Right renal pelvis (tissue), 4 donors: ENCODE data around the gene TPM2. TPM values are rescaled to one million over a fixed set of nuclear protein-coding genes. Genes with fewer than 3 reads are reported as not detected.
"Not testable (repeated sequence)": the region's sequence is repeated elsewhere in the genome, so short reads cannot be mapped to it uniquely, and the experiment has no call there.

Source experiments
- DNase-seq, 4 donors: peaks; one replicate each; pipeline ENCODE4 v3.0.0-alpha.2; 2013; ENCODE audit warnings: low read depth in 4 of 4, low spot score in 3 of 4, missing footprints in 1 of 4
- polyA plus RNA-seq, 4 donors: library from polyadenylated mRNA; unstranded; fragments of 120-200 nt; gene quantifications; one replicate each; pipeline ENCODE4 v1.2.1, GENCODE V29; 2013; ENCODE audit not compliant: insufficient read length in 4 of 4

TPM2 gene
- polyA plus RNA-seq, 4 donors, result 128 to 170 (median 161) TPM

DNA sequence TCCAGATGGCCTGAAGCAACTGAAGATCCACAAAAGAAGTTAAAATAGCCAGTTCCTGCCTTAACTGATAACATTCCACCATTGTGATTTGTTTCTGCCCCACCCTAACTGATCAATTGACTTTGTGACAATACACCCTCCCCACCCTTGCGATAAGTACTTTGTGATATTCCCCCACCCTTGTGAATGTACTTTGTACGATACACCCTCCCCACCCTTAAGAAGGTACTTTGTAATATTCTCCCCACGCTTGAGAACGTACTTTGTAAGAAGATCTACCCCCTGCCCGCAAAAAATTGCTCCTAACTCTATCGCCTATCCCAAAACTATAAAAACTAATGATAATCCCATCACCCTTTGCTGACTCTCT, 52.9 kb downstream of the TPM2 start:
- not testable (repeated sequence) for DNase-seq

DNA sequence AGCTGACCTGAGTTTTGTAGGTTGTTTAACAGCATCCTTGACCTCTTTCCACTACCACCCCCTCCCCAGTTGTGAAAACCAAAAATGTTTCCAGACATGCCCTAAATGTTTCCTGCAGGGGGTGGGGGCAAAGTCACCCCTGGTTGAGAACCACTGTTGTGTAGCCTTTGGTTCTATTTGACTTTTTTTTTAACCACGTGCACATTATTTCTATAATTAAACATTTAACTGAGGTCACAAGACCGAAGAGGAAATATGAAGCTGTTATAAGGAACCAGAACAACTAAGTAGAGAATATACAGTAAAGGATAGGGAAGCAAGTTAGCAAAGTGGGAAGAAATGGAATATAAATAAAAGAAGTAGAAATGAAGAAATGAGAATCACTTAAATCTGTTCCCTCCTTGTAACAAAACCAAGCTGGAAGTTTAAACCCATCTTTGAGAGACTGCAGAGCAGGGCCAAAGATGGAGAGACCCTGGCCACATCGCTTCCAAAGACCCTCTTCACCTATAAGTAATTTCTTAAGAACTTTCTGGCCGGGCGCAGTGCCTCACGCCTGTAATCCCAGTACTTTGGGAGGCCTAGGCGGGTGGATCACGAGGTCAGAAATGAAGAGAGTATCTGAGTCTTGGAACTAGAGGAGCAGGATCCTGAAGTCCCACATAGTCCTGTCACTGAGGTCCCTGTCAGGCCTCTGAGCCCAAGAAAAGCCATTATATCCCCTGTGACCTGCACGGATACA, 53.4 kb downstream of the TPM2 start:
- no peak for DNase-seq

DNA sequence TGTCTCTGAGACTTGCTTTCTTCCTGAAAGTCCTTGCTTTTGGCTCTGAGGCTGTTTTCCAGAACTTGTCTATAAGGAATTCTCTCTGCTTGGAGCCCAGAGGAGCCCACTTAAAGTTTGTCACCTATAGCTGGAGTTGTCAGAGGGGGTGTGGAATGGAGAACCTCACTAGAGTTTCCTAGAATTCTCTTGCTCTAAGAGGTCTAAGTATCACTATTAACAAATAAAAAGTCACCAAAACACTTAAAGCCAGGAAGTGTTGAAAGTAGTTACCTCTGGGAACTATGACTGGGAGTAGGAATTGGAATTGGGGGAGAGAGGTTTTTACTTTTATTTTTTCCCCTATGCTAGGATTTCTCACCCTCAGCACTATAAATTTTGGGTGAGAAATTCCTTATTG, 54.0 kb downstream of the TPM2 start:
- DNase-seq, result no peak

Other genes with a start within 250 kb of the TPM2 start
- gene RUSC2, start 199.8 kb downstream of the TPM2 start, polyA plus RNA-seq, result 10 to 100 TPM; 17.7 to 20.7 (median 19.2) TPM
- gene TESK1, start 84.7 kb downstream of the TPM2 start, polyA plus RNA-seq, result 10 to 100 TPM; 34.4 to 44.0 (median 38.9) TPM
- 1 to 10 TPM; 2.5 to 3.3 (median 2.7) TPM for gene CD72, start 71.5 kb downstream of the TPM2 start, polyA plus RNA-seq
- under 1 TPM; 0.28 to 0.43 (median 0.35) TPM for gene SIT1, start 39.0 kb downstream of the TPM2 start, polyA plus RNA-seq
- gene RMRP, start 31.9 kb downstream of the TPM2 start, polyA plus RNA-seq, result not detected
- 10 to 100 TPM; 13.9 to 21.9 (median 17.4) TPM for gene CCDC107, start 31.6 kb downstream of the TPM2 start, polyA plus RNA-seq
- gene ARHGEF39, start 24.7 kb downstream of the TPM2 start, polyA plus RNA-seq, result 1 to 10 TPM; 8.8 to 9.9 (median 9.2) TPM
- gene CA9, start 16.0 kb downstream of the TPM2 start, polyA plus RNA-seq, result under 1 TPM in 3 of 4 donors, not detected in 1; 0.20 to 0.61 (median 0.60) TPM
- gene TLN1, start 42.3 kb upstream of the TPM2 start, polyA plus RNA-seq, result 100 to 1,000 TPM; 125 to 176 (median 153) TPM
- 10 to 100 TPM; 38.2 to 47.9 (median 40.8) TPM for gene CREB3, start 42.7 kb upstream of the TPM2 start, polyA plus RNA-seq
- gene GBA2, start 59.3 kb upstream of the TPM2 start, polyA plus RNA-seq, result 100 to 1,000 TPM in 2 of 4 donors, 10 to 100 TPM in 2; 97.9 to 118 (median 103) TPM
- 10 to 100 TPM; 28.2 to 30.4 (median 28.7) TPM for gene RGP1, start 59.4 kb upstream of the TPM2 start, polyA plus RNA-seq
- 1 to 10 TPM in 1 of 4 donors, not detected in 3; 2.2 TPM for gene MSMP, start 64.4 kb upstream of the TPM2 start, polyA plus RNA-seq
- gene NPR2, start 101.7 kb upstream of the TPM2 start, polyA plus RNA-seq, result 10 to 100 TPM; 24.4 to 28.1 (median 26.0) TPM
- 1 to 10 TPM; 4.7 to 6.7 (median 5.4) TPM for gene SPAG8, start 122.3 kb upstream of the TPM2 start, polyA plus RNA-seq
- gene HINT2, start 125.1 kb upstream of the TPM2 start, polyA plus RNA-seq, result 10 to 100 TPM; 53.7 to 66.4 (median 60.5) TPM
- under 1 TPM in 3 of 4 donors, not detected in 1; 0.10 to 0.16 (median 0.13) TPM for gene FAM221B, start 138.8 kb upstream of the TPM2 start, polyA plus RNA-seq
- gene TMEM8B, start 139.3 kb upstream of the TPM2 start, polyA plus RNA-seq, result 10 to 100 TPM; 26.0 to 31.8 (median 30.0) TPM
- gene OR13J1, start 180.5 kb upstream of the TPM2 start, polyA plus RNA-seq, result under 1 TPM in 1 of 4 donors, not detected in 3; 0.04 TPM
- gene HRCT1, start 216.3 kb upstream of the TPM2 start, polyA plus RNA-seq, result under 1 TPM in 3 of 4 donors, not detected in 1; 0.35 to 0.60 (median 0.43) TPM
- 1 to 10 TPM; 1.3 to 1.6 (median 1.6) TPM for gene SPAAR, start 219.6 kb upstream of the TPM2 start, polyA plus RNA-seq